H9 (cell line): ENCODE data around the gene MMP15. TPM values are rescaled to one million over a fixed set of nuclear protein-coding genes. Genes with fewer than 3 reads are reported as not detected.

Experiments used
- DNase-seq: peaks from one replicate; pipeline ENCODE4 v3.0.0-alpha.2; 2017
- H2AFZ ChIP-seq: one replicate; pipeline ENCODE4 v1.6.1; 2013; ENCODE audit warnings: mild to moderate bottlenecking, low read length, control low read depth, moderate library complexity
- H2AK5ac ChIP-seq: 2 replicates; pipeline ENCODE4 v1.6.1; 2013; ENCODE audit warnings: low read length, control low read depth, mixed read lengths; ENCODE audit not compliant: insufficient read length
- H2BK120ac ChIP-seq: one replicate; pipeline ENCODE4 v1.6.1; 2013; ENCODE audit warnings: low read depth, mild to moderate bottlenecking, low read length, control low read depth, inconsistent platforms; ENCODE audit not compliant: poor library complexity, severe bottlenecking
- H2BK12ac ChIP-seq: 2 replicates; pipeline ENCODE4 v1.6.1; 2013; ENCODE audit warnings: low read length, control low read depth, mixed read lengths, low read depth; ENCODE audit not compliant: insufficient read length
- H2BK15ac ChIP-seq: 2 replicates; pipeline ENCODE4 v1.6.1; 2013; ENCODE audit warnings: low read depth, low read length, control low read depth
- H2BK20ac ChIP-seq: one replicate; pipeline ENCODE4 v1.6.1; 2013; ENCODE audit warnings: low read depth, mild to moderate bottlenecking, low read length, control low read depth, inconsistent platforms; ENCODE audit not compliant: poor library complexity, severe bottlenecking
- H2BK5ac ChIP-seq: 2 replicates; pipeline ENCODE4 v1.6.1; 2013; ENCODE audit warnings: low read length, control low read depth, mixed read lengths; ENCODE audit not compliant: insufficient read length
- H3K14ac ChIP-seq: 2 replicates; pipeline ENCODE4 v1.6.1; 2013; ENCODE audit warnings: low read length, control low read depth; ENCODE audit not compliant: insufficient read depth
- H3K18ac ChIP-seq: 2 replicates; pipeline ENCODE4 v1.6.1; 2013; ENCODE audit warnings: low read depth, mild to moderate bottlenecking, mixed read lengths, low read length, control low read depth; ENCODE audit not compliant: insufficient read length
- H3K23ac ChIP-seq: 2 replicates; pipeline ENCODE4 v1.6.1; 2013; ENCODE audit warnings: low read length, control low read depth, mixed read lengths, low read depth; ENCODE audit not compliant: insufficient read length
- H3K23me2 ChIP-seq: 2 replicates; pipeline ENCODE4 v1.6.1; 2013; ENCODE audit warnings: low read depth, mild to moderate bottlenecking, mixed read lengths, low read length, control low read depth; ENCODE audit not compliant: insufficient read length, poor library complexity, severe bottlenecking
- H3K27ac ChIP-seq: 2 replicates; pipeline ENCODE4 v1.5.1; 2013; ENCODE audit warnings: low read length, control low read depth, mixed read lengths, low read depth; ENCODE audit not compliant: insufficient read length
- H3K27me3 ChIP-seq: 2 replicates; pipeline ENCODE4 v1.6.1; 2013; ENCODE audit warnings: low read length, control low read depth, inconsistent platforms; ENCODE audit not compliant: insufficient read depth
- H3K4ac ChIP-seq: 2 replicates; pipeline ENCODE4 v1.6.1; 2013; ENCODE audit warnings: low read depth, mild to moderate bottlenecking, control low read depth, inconsistent platforms, low read length, moderate library complexity
- H3K4me1 ChIP-seq: 2 replicates; pipeline ENCODE4 v1.6.1; 2013; ENCODE audit warnings: low read length, control low read depth, inconsistent platforms; ENCODE audit not compliant: insufficient read depth
- H3K4me2 ChIP-seq: 2 replicates; pipeline ENCODE4 v1.6.1; 2013; ENCODE audit warnings: low read length, control low read depth, mixed read lengths; ENCODE audit not compliant: insufficient read length, insufficient read depth
- H3K56ac ChIP-seq: 2 replicates; pipeline ENCODE4 v1.6.1; 2013; ENCODE audit warnings: low read depth, mild to moderate bottlenecking, mixed read lengths, low read length, control low read depth; ENCODE audit not compliant: insufficient read length
- H3K79me1 ChIP-seq: 2 replicates; pipeline ENCODE4 v1.6.1; 2013; ENCODE audit warnings: low read depth, mild to moderate bottlenecking, moderate library complexity, low read length, control low read depth, inconsistent platforms; ENCODE audit not compliant: insufficient read depth, poor library complexity, severe bottlenecking
- H3K79me2 ChIP-seq: 2 replicates; pipeline ENCODE4 v1.6.1; 2013; ENCODE audit warnings: low read length, control low read depth, inconsistent platforms; ENCODE audit not compliant: insufficient read depth
- H3K9ac ChIP-seq: 2 replicates; pipeline ENCODE4 v1.6.1; 2013; ENCODE audit warnings: low read length, control low read depth, mixed read lengths; ENCODE audit not compliant: insufficient read length; ENCODE audit errors: extremely low read depth
- H3K9me3 ChIP-seq: one replicate; pipeline ENCODE4 v1.6.1; 2013; ENCODE audit warnings: low read depth, low read length, inconsistent platforms; ENCODE audit not compliant: control insufficient read depth
- H3T11ph ChIP-seq: one replicate; pipeline ENCODE4 v1.6.1; 2013; ENCODE audit warnings: mild to moderate bottlenecking, low read length, control low read depth, inconsistent platforms
- H4K20me1 ChIP-seq: one replicate; pipeline ENCODE4 v1.6.1; 2013; ENCODE audit not compliant: control insufficient read depth, insufficient read length, insufficient read depth
- H4K5ac ChIP-seq: 2 replicates; pipeline ENCODE4 v1.6.1; 2013; ENCODE audit warnings: low read depth, mild to moderate bottlenecking, mixed read lengths, low read length, control low read depth; ENCODE audit not compliant: insufficient read length
- H4K8ac ChIP-seq: replicated peaks from 2 replicates; pipeline ENCODE4 v1.6.1; 2013; ENCODE audit warnings: low read length, control low read depth, mixed read lengths, low read depth; ENCODE audit not compliant: insufficient read length
- H4K91ac ChIP-seq: 2 replicates; pipeline ENCODE4 v1.6.1; 2013; ENCODE audit warnings: low read depth, mild to moderate bottlenecking, moderate library complexity, mixed read lengths, low read length, control low read depth; ENCODE audit not compliant: insufficient read length
- H3K27ac Mint-ChIP-seq, 3 experiments: 2 replicates in 2 of 3; 3 replicates in 1 of 3; pipeline ENCODE4 v1.8.0; 2020 to 2021; ENCODE audit warnings: mixed read lengths in 3 of 3, mild to moderate bottlenecking in 1 of 3, moderate library complexity in 1 of 3
- H3K27me3 Mint-ChIP-seq: 2 replicates; pipeline ENCODE4 v1.8.0; 2021; ENCODE audit warnings: low read depth, mild to moderate bottlenecking, moderate library complexity, mixed read lengths
- H3K36me3 Mint-ChIP-seq, 3 experiments: 2 replicates in 2 of 3; 3 replicates in 1 of 3; pipeline ENCODE4 v1.8.0; 2020 to 2021; ENCODE audit warnings: low read depth in 3 of 3, mixed read lengths in 3 of 3; ENCODE audit not compliant: insufficient read depth in 1 of 3
- H3K4me1 Mint-ChIP-seq, 2 experiments: 2 replicates each; pipeline ENCODE4 v1.8.0; 2020; ENCODE audit warnings: mixed read lengths in 2 of 2
- H3K4me3 Mint-ChIP-seq, 2 experiments: 2 replicates in 1 of 2; 3 replicates in 1 of 2; pipeline ENCODE4 v1.8.0; 2020 to 2021; ENCODE audit warnings: mild to moderate bottlenecking in 2 of 2, mixed read lengths in 2 of 2, moderate library complexity in 1 of 2
- H3K9me3 Mint-ChIP-seq, 2 experiments: 2 replicates in 1 of 2; 3 replicates in 1 of 2; pipeline ENCODE4 v1.8.0; 2020; ENCODE audit warnings: mild to moderate bottlenecking in 2 of 2, mixed read lengths in 2 of 2, moderate library complexity in 1 of 2
- CTCF ChIP-seq: fragments of 200-600 bp; sonication (generic); conservative IDR thresholded peaks from 3 replicates; pipeline ENCODE4 v1.8.0; 2021; ENCODE audit warnings: antibody characterized with exemption, mild to moderate bottlenecking
- WGBS: extraction: QIAGEN DNeasy Blood & Tissue Kit; methylation state at CpG from one replicate; pipeline ENCODE4 v1.1.7; 2013; ENCODE audit warnings: missing lambda C conversion rate, low lambda C conversion rate, mixed read lengths; ENCODE audit not compliant: insufficient read length; ENCODE audit errors: extremely low coverage; 5-methylcytosine and 5-hydroxymethylcytosine counted together
- total RNA-seq: library from RNA; stranded (reverse); gene quantifications from 2 replicates; pipeline ENCODE4 v1.2.1, GENCODE V29; 2021

The MMP15 gene
- total RNA-seq, 1 experiment from 2014 or later, result 32.9 TPM

DNA sequence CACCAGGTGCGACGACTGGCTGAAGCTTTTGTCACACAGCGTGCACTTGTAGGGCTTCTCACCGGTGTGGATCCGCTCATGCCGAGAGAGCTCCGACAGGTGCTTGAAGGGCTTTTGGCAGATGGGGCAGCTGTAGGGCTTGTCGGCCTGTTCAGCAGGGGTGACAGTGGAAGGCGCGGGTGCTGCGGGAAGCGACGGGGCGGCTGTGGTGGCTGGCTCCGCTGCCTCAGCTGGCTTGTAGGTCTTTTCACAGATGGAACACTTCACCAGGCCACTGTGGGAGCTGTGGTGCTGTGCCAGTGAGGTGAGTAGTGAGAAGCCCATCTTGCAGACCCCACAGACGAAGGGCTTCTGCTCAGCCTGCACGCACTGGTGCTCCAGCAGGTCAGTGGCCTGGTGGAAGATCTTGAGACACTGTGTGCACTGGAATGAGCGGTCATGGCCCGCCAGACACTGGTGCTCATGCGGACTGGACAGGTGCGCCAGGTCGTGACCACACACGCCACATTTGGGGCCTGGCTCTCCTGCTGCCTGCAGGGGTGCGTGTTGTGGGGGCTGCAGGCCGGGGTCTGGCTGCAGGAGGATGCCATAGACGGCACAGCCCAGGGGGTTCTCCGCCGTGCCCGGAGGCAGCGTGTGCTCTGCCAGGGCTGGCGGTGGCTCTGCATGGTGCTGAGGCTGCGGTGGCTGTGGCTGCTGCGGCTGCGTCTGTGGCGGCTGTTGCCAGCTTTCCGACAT is 27.9 kb upstream of the MMP15 start:
- H4K8ac ChIP-seq, result no peak overlapping the region
- no peak overlapping the region for H3K14ac ChIP-seq
- no peak overlapping the region for H4K91ac ChIP-seq
- no peak overlapping the region for H3K4me3 Mint-ChIP-seq
- H3K79me2 ChIP-seq, result no peaks in the 10 kb centered on the region; the same call in 1 of the 2 replicates
- H3K18ac ChIP-seq, result no peak overlapping the region
- no peaks in the 10 kb centered on the region for H3K27me3 ChIP-seq
- no peak overlapping the region for H3K4ac ChIP-seq
- no peak overlapping the region for H3K56ac ChIP-seq
- no peaks in the 10 kb centered on the region for H3K9me3 ChIP-seq
- no peaks in the 10 kb centered on the region; the same call in 1 of the 2 replicates for H3K27me3 Mint-ChIP-seq
- TF ChIP-seq CTCF, result no peak
- peaks cover 2% of the 10 kb centered on the region; the same call in 1 of the 2 replicates for H3K4me1 ChIP-seq
- H2BK120ac ChIP-seq, result no peak overlapping the region
- peaks cover 22 to 24% of the 10 kb centered on the region in 2 experiments for H3K4me1 Mint-ChIP-seq
- no peak overlapping the region for H3K4me2 ChIP-seq
- no peaks in the 10 kb centered on the region for H3K9me3 Mint-ChIP-seq
- no peaks in the 10 kb centered on the region for H4K20me1 ChIP-seq
- peaks cover 8% of the 10 kb centered on the region for H3K23me2 ChIP-seq
- no peak overlapping the region for H3K23ac ChIP-seq
- no peak overlapping the region for H2AK5ac ChIP-seq
- H2AFZ ChIP-seq, result no peak overlapping the region
- H3K36me3 Mint-ChIP-seq, result peaks cover 4 to 20% (median 15%) of the 10 kb centered on the region in 3 experiments; a peak in 6 of 7 replicates
- H2BK12ac ChIP-seq, result no peak overlapping the region
- H2BK5ac ChIP-seq, result no peak overlapping the region
- DNase-seq, result no peak
- no peaks in the 10 kb centered on the region for H3K79me1 ChIP-seq
- H3K9ac ChIP-seq, result no peak overlapping the region
- no peak overlapping the region for H4K5ac ChIP-seq
- no peak overlapping the region for H2BK15ac ChIP-seq
- no peak overlapping the region for H3K27ac ChIP-seq
- no peak overlapping the region for H3K27ac Mint-ChIP-seq
- H3T11ph ChIP-seq, result no peak overlapping the region
- no CpG with 5 or more reads among the region's 36 CpGs for WGBS
- H2BK20ac ChIP-seq, result no peak overlapping the region
